Middle frontal gyrus (tissue), 1 donor: ENCODE results near the gene TTC31.

Experiments
- DNase-seq: peaks from one replicate; pipeline ENCODE4 v3.0.0-alpha.2; 2015; ENCODE audit warnings: low spot score; ENCODE audit errors: extremely low spot score

Gene TTC31

GRCh38 chr2:74503506-74504475, 20.9 kb downstream of the TTC31 start:
- no peak for DNase-seq

- DNase-seq: no peak
These were observed 21.7 kb downstream of the TTC31 start for GRCh38 chr2:74504591-74504990.

- DNase-seq: no peak
These were observed 22.8 kb downstream of the TTC31 start for GRCh38 chr2:74505448-74506246.

- DNase-seq: peak; percentile 92
These were observed 24.5 kb downstream of the TTC31 start, which contains the start of gene PCGF1 for GRCh38 chr2:74507145-74507925. PCGF1 (minus strand) TSS chr2:74507695; CDS start chr2:74507668, 27 bp downstream.

- no peak for DNase-seq
These were observed 25.1 kb downstream of the TTC31 start for GRCh38 chr2:74507926-74508520.

GRCh38 chr2:74510272-74510671, 27.4 kb downstream of the TTC31 start:
- DNase-seq: no peak

GRCh38 chr2:74511104-74511989, 28.5 kb downstream of the TTC31 start:
- no peak for DNase-seq

- no peak for DNase-seq
These were observed 30.1 kb downstream of the TTC31 start for GRCh38 chr2:74512744-74513604.

- DNase-seq: no peak
These were observed 30.9 kb downstream of the TTC31 start for GRCh38 chr2:74513605-74514367.

GRCh38 chr2:74514368-74515270, 31.7 kb downstream of the TTC31 start, which contains the start of gene TLX2:
TLX2 (plus strand) TSS chr2:74514450; CDS start chr2:74514807, 357 bp downstream.
- DNase-seq: no peak

GRCh38 chr2:74515271-74515980, 32.5 kb downstream of the TTC31 start:
- no peak for DNase-seq

GRCh38 chr2:74515981-74516633, 33.2 kb downstream of the TTC31 start:
- DNase-seq: no peak

- DNase-seq: no peak
These were observed 33.8 kb downstream of the TTC31 start for GRCh38 chr2:74516650-74517049.

- no peak for DNase-seq
These were observed 39.6 kb downstream of the TTC31 start for GRCh38 chr2:74522516-74522915.

GRCh38 chr2:74524005-74524404, 41.1 kb downstream of the TTC31 start:
- no peak for DNase-seq
